A172 (cell line): ENCODE results near the gene TADA3. TPM values are rescaled to one million over a fixed set of nuclear protein-coding genes. Genes with fewer than 3 reads are reported as not detected.

Experiments used
- total RNA-seq: library from RNA; depleted of rRNA; stranded (reverse); fragments of >200 nt; shearing (Covaris generic); gene quantifications from 2 replicates; pipeline ENCODE4 v1.2.3, GENCODE V29; 2014; rRNA removed

TADA3 gene
- total RNA-seq, 1 experiment from 2014 or later, result 150 TPM

Other genes starting within 250 kb of the TADA3 start
- gene LHFPL4, start 238.7 kb downstream of the TADA3 start, total RNA-seq, result not detected in 2 replicates
- 41.3 and 54.1 TPM in 2 replicates for gene MTMR14, start 143.0 kb downstream of the TADA3 start, total RNA-seq
- not detected in 2 replicates for gene CPNE9, start 88.6 kb downstream of the TADA3 start, total RNA-seq
- 13.8 and 18.4 TPM in 2 replicates for gene BRPF1, start 60.7 kb downstream of the TADA3 start, total RNA-seq
- 27.5 and 37.9 TPM in 2 replicates for gene OGG1, start 42.5 kb downstream of the TADA3 start, total RNA-seq
- 78.3 and 82.6 TPM in 2 replicates for gene CAMK1, start 22.5 kb downstream of the TADA3 start, total RNA-seq
- gene ARPC4, start 609 bp upstream of the TADA3 start, total RNA-seq, result 196 and 274 TPM in 2 replicates
- 10.2 and 15.6 TPM in 2 replicates for gene TTLL3, start 17.8 kb upstream of the TADA3 start, total RNA-seq
- 50.4 and 56.3 TPM in 2 replicates for gene RPUSD3, start 51.5 kb upstream of the TADA3 start, total RNA-seq
- not detected in 2 replicates for gene CIDEC, start 87.8 kb upstream of the TADA3 start, total RNA-seq
- 40.5 and 56.0 TPM in 2 replicates for gene JAGN1, start 98.1 kb upstream of the TADA3 start, total RNA-seq
- 0.81 and 1.3 TPM in 2 replicates for gene IL17RE, start 110.4 kb upstream of the TADA3 start, total RNA-seq
- gene IL17RC, start 124.6 kb upstream of the TADA3 start, total RNA-seq, result 50.6 and 58.7 TPM in 2 replicates
- 14.5 and 16.1 TPM in 2 replicates for gene CRELD1, start 141.4 kb upstream of the TADA3 start, total RNA-seq
- 3.4 and 4.2 TPM in 2 replicates for gene PRRT3, start 159.9 kb upstream of the TADA3 start, total RNA-seq
- 108 and 130 TPM in 2 replicates for gene EMC3, start 194.4 kb upstream of the TADA3 start, total RNA-seq
- 36.1 and 41.3 TPM in 2 replicates for gene FANCD2, start 234.0 kb upstream of the TADA3 start, total RNA-seq